NCI-H2029 (cell line): ENCODE data around the gene SLC25A21.
"Not testable (repeated sequence)": the region's sequence is repeated elsewhere in the genome, so short reads cannot be mapped to it uniquely, and the experiment has no call there.

Experiments
- DNase-seq: peaks from one replicate; lab custom pipeline; 2025; lab: John Stamatoyannopoulos, UW

The SLC25A21 gene

GRCh38 chr14:37186865-37187264 is 14.5 kb upstream of the SLC25A21 start:
- DNase-seq = no peak

DNA sequence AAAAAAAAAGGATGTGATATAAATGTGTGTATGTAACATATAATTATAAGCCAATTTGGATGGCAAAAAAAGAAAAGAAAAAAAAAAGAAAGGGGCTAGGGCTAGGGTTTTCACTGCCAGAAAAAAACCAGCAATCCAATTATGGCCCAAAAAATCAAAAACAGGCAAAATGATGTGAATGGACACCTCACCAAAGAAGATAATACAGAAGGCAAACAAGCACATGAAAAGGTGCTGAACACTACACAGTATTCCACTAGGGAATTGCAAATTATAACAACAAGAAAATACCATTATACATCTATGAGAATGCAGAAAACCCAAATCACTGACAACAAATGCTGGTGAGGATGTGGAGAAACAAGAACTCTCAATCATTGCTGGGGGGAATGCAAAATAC is 13.3 kb upstream of the SLC25A21 start:
- DNase-seq = no peak

DNA sequence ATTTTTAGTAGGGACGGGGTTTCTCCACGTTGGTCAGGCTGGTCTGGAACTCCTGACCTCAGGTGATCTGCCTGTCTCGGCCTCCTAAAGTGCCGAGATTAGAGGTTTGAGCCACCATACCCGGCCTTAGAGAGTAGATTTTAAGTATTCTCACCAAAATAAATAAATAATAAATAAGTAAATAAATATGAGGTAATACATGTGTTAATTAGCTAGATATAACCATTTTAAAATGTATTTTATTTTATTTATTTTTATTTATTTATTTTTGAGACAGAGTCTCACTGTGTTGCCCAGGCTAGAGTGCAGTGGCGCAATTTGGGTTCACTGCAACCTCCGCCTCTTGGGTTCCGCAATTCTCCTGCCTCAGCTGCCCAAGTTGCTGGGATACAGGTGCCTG is 12.1 kb upstream of the SLC25A21 start:
- DNase-seq = not testable (repeated sequence)

- DNase-seq = no peak
These were observed 9.0 kb upstream of the SLC25A21 start for GRCh38 chr14:37181441-37181840.

- DNase-seq = not testable (repeated sequence)
These were observed 8.5 kb upstream of the SLC25A21 start for GRCh38 chr14:37180886-37181285.

DNA sequence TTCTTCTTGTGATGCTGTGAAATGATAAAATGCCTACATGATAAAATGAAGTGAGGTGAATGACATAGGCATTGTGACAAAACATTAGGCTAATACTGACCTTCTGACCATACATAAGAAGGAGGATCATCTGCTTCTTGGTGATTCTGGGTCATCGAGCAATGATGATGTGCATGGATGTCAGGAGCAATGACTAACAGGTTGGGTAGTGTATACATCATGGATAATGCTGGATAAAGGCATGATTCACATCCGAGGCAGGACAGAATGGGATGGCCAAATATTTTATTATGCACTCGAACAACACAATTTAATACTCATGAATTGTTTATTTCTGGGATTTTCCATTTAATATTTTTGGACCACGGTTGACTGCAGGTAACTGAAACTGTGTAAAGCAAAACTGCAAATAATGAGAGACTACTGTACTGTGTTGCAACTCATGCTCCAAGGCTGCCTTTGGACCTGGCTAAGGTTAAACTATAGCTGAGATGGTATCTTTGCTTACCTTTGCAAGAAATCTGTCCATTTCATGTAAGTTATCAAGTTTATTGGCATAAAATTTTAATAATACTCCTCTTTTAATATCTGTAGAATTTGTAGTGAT is 7.6 kb upstream of the SLC25A21 start:
- DNase-seq = no peak

DNA sequence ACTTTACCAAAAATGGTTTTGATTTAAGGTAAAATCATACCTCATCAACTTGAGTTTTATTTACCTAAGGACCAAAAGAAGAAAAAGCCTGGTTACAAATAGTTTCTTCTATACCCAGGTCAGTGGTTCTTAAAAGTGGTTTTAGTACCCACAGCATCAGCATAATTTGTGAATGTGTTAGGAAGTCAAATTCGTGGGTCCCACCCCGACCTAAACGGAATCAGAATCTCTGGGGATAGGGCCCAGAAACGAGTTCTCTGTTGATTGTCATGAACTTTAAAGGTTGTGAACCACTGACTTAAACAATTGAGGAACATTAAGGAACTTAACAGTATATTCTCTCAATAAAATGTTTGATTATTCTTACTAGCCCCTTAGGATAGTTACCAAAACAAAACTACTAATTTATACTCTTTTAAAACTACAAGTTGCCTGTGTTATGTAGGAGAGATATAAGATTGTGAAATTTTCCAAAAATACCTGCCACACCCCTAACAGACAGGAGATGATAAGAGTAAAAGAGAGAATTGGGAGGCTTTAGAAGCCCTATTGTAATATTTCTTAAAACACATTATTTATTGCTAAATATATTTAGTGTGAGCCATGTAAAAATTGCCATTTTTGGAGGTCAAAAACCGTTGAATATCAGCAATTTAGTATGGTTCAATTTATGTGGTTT is 669 bp upstream of the SLC25A21 start:
- DNase-seq = no peak

- DNase-seq = no peak
These were observed 755 bp downstream of the SLC25A21 start for GRCh38 chr14:37171678-37172023.

- DNase-seq = no peak
These were observed 1.4 kb downstream of the SLC25A21 start for GRCh38 chr14:37170993-37171392.

- no peak for DNase-seq
These were observed 2.2 kb downstream of the SLC25A21 start for GRCh38 chr14:37170237-37170636.

DNA sequence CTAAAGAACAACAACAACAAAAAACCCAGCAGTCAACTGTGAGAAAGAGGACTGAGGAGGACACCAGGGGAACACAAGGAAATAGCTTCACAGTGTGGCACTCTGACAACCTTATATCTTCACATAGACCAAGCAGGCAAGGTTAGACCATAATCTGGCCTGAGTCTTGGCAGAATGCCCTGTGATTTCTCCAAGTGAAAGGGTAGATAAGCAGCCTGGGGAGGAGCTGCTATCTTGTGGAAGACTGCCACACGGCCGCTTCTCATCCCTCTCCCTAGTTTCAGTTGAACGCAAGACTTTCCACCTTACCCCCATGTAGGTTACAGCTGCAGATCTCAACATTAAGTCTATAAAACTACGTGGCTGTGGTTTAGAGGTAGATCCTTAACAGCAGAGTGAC is 3.7 kb downstream of the SLC25A21 start:
- no peak for DNase-seq

DNA sequence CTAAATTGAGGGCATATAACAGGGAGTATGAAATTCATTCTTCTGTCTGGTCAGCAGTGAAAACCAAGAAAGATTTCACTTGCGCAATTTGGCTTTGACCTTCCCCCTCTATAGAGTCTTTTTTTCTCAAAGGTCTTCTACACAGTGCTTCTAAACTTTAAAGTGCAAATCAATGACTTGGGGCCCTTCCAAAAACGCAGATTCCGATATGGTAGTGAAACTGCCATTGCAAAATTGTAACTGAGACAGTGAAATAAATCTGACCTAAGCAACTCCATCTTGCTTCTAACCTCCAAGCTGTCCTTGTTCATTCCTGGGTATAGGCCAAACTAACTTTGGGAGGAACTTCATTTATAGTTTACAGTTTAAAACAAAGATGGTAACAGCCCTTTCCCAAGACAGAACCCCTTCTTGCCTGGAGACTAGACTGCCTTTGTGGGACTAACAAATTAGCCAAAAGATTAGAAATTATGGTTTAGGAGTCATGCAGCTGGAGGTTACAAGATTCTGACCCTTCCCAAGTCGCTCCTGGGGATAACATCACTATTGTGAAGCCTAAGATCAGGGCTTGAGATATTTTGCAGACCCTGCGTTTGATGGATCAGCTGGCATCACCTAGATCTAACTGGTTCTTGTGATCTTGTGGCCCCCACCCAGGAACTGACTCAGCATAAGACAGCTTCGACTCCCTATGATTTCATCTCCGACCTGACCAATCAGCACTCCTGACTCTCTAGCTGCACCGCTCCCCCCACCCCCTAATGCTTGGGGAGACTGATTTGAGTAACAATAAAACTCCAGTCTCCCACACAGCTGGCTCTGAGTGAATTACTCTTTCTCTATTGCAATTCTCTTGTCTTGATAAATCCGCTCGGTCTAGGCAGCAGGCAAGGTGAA is 5.0 kb downstream of the SLC25A21 start:
- DNase-seq = no peak

DNA sequence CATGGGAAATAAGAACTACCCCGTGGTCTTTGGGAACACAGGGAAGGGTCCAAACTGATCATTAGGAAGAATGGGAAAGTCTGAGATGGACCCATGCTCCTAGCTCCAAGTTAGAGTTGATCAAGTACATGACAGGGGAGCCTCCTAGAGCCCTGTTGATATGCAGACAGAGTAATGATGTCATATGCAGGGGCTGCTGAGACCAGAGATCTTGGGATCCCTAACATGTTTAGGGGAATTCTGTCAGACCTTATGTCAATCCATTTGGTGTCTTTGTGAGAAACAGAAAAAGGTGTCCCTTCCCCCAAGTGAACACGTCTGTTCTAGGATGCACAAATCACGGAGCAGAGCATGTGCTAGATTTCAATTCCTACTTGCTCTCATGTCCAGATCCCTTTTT is 6.6 kb downstream of the SLC25A21 start:
- no peak for DNase-seq

GRCh38 chr14:37162307-37162706 is 10.1 kb downstream of the SLC25A21 start:
- DNase-seq = not testable (repeated sequence)

DNA sequence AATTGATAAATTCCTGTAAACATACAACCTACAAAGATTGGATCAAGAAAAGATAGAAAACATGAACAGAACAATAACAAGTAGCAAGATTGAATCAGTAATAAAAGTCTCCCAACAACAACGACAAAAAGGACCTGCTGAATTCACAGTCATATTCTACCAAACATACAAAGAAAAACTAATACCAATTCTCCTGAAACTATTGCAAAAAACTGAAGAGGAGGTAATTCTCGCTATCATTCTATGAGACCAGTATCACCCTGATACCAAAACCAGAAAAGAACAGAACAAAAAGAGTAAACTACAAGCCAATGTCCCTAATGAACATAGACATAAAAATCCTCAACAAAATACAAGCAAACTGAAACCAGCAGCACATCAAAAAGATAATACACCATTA is 14.4 kb downstream of the SLC25A21 start:
- DNase-seq = no peak

GRCh38 chr14:37153483-37153882 is 18.9 kb downstream of the SLC25A21 start:
- DNase-seq = no peak

DNA sequence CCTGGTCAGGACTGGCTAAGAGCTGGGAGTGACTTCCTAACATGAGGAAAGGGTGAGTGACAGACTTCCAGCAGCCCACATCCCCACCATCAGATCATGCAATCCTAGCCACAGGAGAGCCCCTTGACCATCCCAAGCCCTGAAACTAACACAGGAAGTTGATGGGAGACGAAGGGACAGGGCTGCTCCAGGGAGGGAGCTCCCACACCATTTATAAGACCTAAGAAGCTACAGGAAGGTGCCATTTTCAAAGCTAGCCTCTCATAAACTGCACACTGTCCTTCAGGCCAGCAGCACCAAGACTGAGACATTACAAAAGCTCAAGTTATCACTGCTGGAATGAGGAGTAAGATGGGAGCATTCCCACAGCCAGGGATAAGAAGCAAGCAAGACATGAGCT is 19.4 kb downstream of the SLC25A21 start:
- no peak for DNase-seq

DNA sequence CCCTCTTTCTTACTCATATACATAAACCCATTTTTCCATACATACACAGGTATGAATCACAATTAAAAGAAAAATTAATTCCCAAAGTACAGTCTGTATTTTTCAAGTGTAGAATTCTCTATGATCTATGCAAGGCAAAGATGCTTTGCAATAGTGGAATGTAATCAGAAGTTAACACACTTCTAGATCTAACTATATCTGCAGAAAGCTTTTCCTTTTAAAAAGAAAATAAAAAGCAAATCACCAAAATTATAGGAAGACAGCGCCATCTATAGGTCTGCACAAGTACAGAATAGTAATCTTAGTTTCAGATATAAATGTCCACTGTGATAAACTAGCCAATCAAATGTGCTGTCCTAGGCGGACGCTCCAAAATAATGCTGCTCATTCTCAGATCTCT is 22.0 kb downstream of the SLC25A21 start:
- DNase-seq = peak; percentile 43

DNA sequence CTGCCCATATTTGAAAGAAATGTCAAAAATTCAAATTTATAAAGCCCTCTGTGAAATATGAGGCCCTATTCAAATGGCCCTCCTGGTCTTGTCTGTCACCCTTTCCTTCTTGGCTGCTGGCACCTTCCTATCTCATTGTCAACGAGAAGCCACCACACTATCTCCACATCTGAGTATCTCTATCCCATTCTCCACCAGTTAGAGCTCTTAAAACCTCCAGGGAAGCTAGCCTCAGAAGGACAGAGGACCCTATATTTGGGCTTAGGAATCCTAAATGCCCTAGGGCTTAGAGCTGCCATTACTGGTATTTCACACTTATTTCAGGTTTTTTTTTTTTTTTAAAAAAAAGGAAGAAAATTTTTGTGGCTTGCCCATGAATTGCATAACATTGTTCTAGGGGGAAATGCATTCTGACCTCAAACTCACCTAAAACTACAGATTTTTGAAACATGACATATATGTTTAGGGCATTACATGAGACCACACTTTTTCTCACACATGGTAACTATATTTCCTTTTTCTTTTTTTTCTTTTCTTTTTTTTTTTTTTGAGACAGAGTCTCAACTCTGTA is 25.0 kb downstream of the SLC25A21 start:
- DNase-seq = no peak

- DNase-seq = not testable (repeated sequence)
These were observed 26.0 kb downstream of the SLC25A21 start for GRCh38 chr14:37146438-37146837.

- DNase-seq = no peak
These were observed 27.0 kb downstream of the SLC25A21 start for GRCh38 chr14:37145395-37145794.

DNA sequence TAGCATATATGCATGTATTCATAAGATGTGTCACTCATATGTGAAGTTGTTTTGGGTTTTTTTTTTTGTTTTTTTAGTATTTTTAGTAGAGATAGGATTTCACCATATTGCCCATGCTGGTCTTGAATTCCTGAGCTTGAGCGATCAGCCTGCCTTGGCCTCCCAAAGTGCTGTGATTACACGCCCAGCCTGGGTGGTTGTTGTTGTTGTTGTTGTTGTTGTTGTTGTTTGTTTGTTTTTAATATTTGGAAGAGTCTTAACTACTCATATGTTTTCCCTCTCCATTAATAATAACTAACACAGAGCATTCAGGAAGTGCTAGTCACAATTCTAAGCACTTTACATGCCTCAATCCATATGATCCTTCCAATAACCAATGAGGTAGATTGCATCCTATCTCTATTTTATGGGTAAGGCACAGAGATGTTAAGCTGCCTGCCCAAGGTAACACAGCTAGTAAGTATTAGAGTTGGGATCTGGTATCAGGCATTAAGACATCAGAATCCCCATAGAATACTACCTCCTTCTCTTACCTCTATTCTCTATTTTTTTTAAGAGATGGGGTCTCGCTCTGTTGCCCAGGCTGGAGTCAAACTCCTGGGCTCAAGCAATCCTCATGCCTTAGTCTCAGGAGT is 27.6 kb downstream of the SLC25A21 start:
- no peak for DNase-seq
